H9 (cell line): ENCODE data around the gene PKMYT1. TPM values are rescaled to one million over a fixed set of nuclear protein-coding genes. Genes with fewer than 3 reads are reported as not detected.

ENCODE experiments used
- DNase-seq: peaks from one replicate; pipeline ENCODE4 v3.0.0-alpha.2; 2017
- H2AFZ ChIP-seq: one replicate; pipeline ENCODE4 v1.6.1; 2013; ENCODE audit warnings: mild to moderate bottlenecking, low read length, control low read depth, moderate library complexity
- H2AK5ac ChIP-seq: 2 replicates; pipeline ENCODE4 v1.6.1; 2013; ENCODE audit warnings: low read length, control low read depth, mixed read lengths; ENCODE audit not compliant: insufficient read length
- H2BK120ac ChIP-seq: one replicate; pipeline ENCODE4 v1.6.1; 2013; ENCODE audit warnings: low read depth, mild to moderate bottlenecking, low read length, control low read depth, inconsistent platforms; ENCODE audit not compliant: poor library complexity, severe bottlenecking
- H2BK12ac ChIP-seq: 2 replicates; pipeline ENCODE4 v1.6.1; 2013; ENCODE audit warnings: low read length, control low read depth, mixed read lengths, low read depth; ENCODE audit not compliant: insufficient read length
- H2BK15ac ChIP-seq: 2 replicates; pipeline ENCODE4 v1.6.1; 2013; ENCODE audit warnings: low read depth, low read length, control low read depth
- H2BK20ac ChIP-seq: one replicate; pipeline ENCODE4 v1.6.1; 2013; ENCODE audit warnings: low read depth, mild to moderate bottlenecking, low read length, control low read depth, inconsistent platforms; ENCODE audit not compliant: poor library complexity, severe bottlenecking
- H2BK5ac ChIP-seq: 2 replicates; pipeline ENCODE4 v1.6.1; 2013; ENCODE audit warnings: low read length, control low read depth, mixed read lengths; ENCODE audit not compliant: insufficient read length
- H3K14ac ChIP-seq: 2 replicates; pipeline ENCODE4 v1.6.1; 2013; ENCODE audit warnings: low read length, control low read depth; ENCODE audit not compliant: insufficient read depth
- H3K18ac ChIP-seq: 2 replicates; pipeline ENCODE4 v1.6.1; 2013; ENCODE audit warnings: low read depth, mild to moderate bottlenecking, mixed read lengths, low read length, control low read depth; ENCODE audit not compliant: insufficient read length
- H3K23ac ChIP-seq: 2 replicates; pipeline ENCODE4 v1.6.1; 2013; ENCODE audit warnings: low read length, control low read depth, mixed read lengths, low read depth; ENCODE audit not compliant: insufficient read length
- H3K23me2 ChIP-seq: 2 replicates; pipeline ENCODE4 v1.6.1; 2013; ENCODE audit warnings: low read depth, mild to moderate bottlenecking, mixed read lengths, low read length, control low read depth; ENCODE audit not compliant: insufficient read length, poor library complexity, severe bottlenecking
- H3K27ac ChIP-seq: 2 replicates; pipeline ENCODE4 v1.5.1; 2013; ENCODE audit warnings: low read length, control low read depth, mixed read lengths, low read depth; ENCODE audit not compliant: insufficient read length
- H3K27me3 ChIP-seq: 2 replicates; pipeline ENCODE4 v1.6.1; 2013; ENCODE audit warnings: low read length, control low read depth, inconsistent platforms; ENCODE audit not compliant: insufficient read depth
- H3K4ac ChIP-seq: 2 replicates; pipeline ENCODE4 v1.6.1; 2013; ENCODE audit warnings: low read depth, mild to moderate bottlenecking, control low read depth, inconsistent platforms, low read length, moderate library complexity
- H3K4me1 ChIP-seq: 2 replicates; pipeline ENCODE4 v1.6.1; 2013; ENCODE audit warnings: low read length, control low read depth, inconsistent platforms; ENCODE audit not compliant: insufficient read depth
- H3K4me2 ChIP-seq: 2 replicates; pipeline ENCODE4 v1.6.1; 2013; ENCODE audit warnings: low read length, control low read depth, mixed read lengths; ENCODE audit not compliant: insufficient read length, insufficient read depth
- H3K56ac ChIP-seq: 2 replicates; pipeline ENCODE4 v1.6.1; 2013; ENCODE audit warnings: low read depth, mild to moderate bottlenecking, mixed read lengths, low read length, control low read depth; ENCODE audit not compliant: insufficient read length
- H3K79me1 ChIP-seq: 2 replicates; pipeline ENCODE4 v1.6.1; 2013; ENCODE audit warnings: low read depth, mild to moderate bottlenecking, moderate library complexity, low read length, control low read depth, inconsistent platforms; ENCODE audit not compliant: insufficient read depth, poor library complexity, severe bottlenecking
- H3K79me2 ChIP-seq: 2 replicates; pipeline ENCODE4 v1.6.1; 2013; ENCODE audit warnings: low read length, control low read depth, inconsistent platforms; ENCODE audit not compliant: insufficient read depth
- H3K9ac ChIP-seq: 2 replicates; pipeline ENCODE4 v1.6.1; 2013; ENCODE audit warnings: low read length, control low read depth, mixed read lengths; ENCODE audit not compliant: insufficient read length; ENCODE audit errors: extremely low read depth
- H3K9me3 ChIP-seq: one replicate; pipeline ENCODE4 v1.6.1; 2013; ENCODE audit warnings: low read depth, low read length, inconsistent platforms; ENCODE audit not compliant: control insufficient read depth
- H3T11ph ChIP-seq: one replicate; pipeline ENCODE4 v1.6.1; 2013; ENCODE audit warnings: mild to moderate bottlenecking, low read length, control low read depth, inconsistent platforms
- H4K20me1 ChIP-seq: one replicate; pipeline ENCODE4 v1.6.1; 2013; ENCODE audit not compliant: control insufficient read depth, insufficient read length, insufficient read depth
- H4K5ac ChIP-seq: 2 replicates; pipeline ENCODE4 v1.6.1; 2013; ENCODE audit warnings: low read depth, mild to moderate bottlenecking, mixed read lengths, low read length, control low read depth; ENCODE audit not compliant: insufficient read length
- H4K8ac ChIP-seq: replicated peaks from 2 replicates; pipeline ENCODE4 v1.6.1; 2013; ENCODE audit warnings: low read length, control low read depth, mixed read lengths, low read depth; ENCODE audit not compliant: insufficient read length
- H4K91ac ChIP-seq: 2 replicates; pipeline ENCODE4 v1.6.1; 2013; ENCODE audit warnings: low read depth, mild to moderate bottlenecking, moderate library complexity, mixed read lengths, low read length, control low read depth; ENCODE audit not compliant: insufficient read length
- H3K27ac Mint-ChIP-seq, 3 experiments: 2 replicates in 2 of 3; 3 replicates in 1 of 3; pipeline ENCODE4 v1.8.0; 2020 to 2021; ENCODE audit warnings: mixed read lengths in 3 of 3, mild to moderate bottlenecking in 1 of 3, moderate library complexity in 1 of 3
- H3K27me3 Mint-ChIP-seq: 2 replicates; pipeline ENCODE4 v1.8.0; 2021; ENCODE audit warnings: low read depth, mild to moderate bottlenecking, moderate library complexity, mixed read lengths
- H3K36me3 Mint-ChIP-seq, 3 experiments: 2 replicates in 2 of 3; 3 replicates in 1 of 3; pipeline ENCODE4 v1.8.0; 2020 to 2021; ENCODE audit warnings: low read depth in 3 of 3, mixed read lengths in 3 of 3; ENCODE audit not compliant: insufficient read depth in 1 of 3
- H3K4me1 Mint-ChIP-seq, 2 experiments: 2 replicates each; pipeline ENCODE4 v1.8.0; 2020; ENCODE audit warnings: mixed read lengths in 2 of 2
- H3K4me3 Mint-ChIP-seq, 2 experiments: 2 replicates in 1 of 2; 3 replicates in 1 of 2; pipeline ENCODE4 v1.8.0; 2020 to 2021; ENCODE audit warnings: mild to moderate bottlenecking in 2 of 2, mixed read lengths in 2 of 2, moderate library complexity in 1 of 2
- H3K9me3 Mint-ChIP-seq, 2 experiments: 2 replicates in 1 of 2; 3 replicates in 1 of 2; pipeline ENCODE4 v1.8.0; 2020; ENCODE audit warnings: mild to moderate bottlenecking in 2 of 2, mixed read lengths in 2 of 2, moderate library complexity in 1 of 2
- CTCF ChIP-seq: fragments of 200-600 bp; sonication (generic); conservative IDR thresholded peaks from 3 replicates; pipeline ENCODE4 v1.8.0; 2021; ENCODE audit warnings: antibody characterized with exemption, mild to moderate bottlenecking
- WGBS: extraction: QIAGEN DNeasy Blood & Tissue Kit; methylation state at CpG from one replicate; pipeline ENCODE4 v1.1.7; 2013; ENCODE audit warnings: missing lambda C conversion rate, low lambda C conversion rate, mixed read lengths; ENCODE audit not compliant: insufficient read length; ENCODE audit errors: extremely low coverage; 5-methylcytosine and 5-hydroxymethylcytosine counted together
- total RNA-seq: library from RNA; stranded (reverse); gene quantifications from 2 replicates; pipeline ENCODE4 v1.2.1, GENCODE V29; 2021

Gene PKMYT1
- total RNA-seq, 1 experiment from 2014 or later, result 114 TPM

GRCh38 chr16:3019594-3020246, 39.5 kb upstream of the PKMYT1 start:
- no peak overlapping the region for H3K56ac ChIP-seq
- no CpG with 5 or more reads among the region's 40 CpGs for WGBS
- peak overlapping the region; percentile 51 for H3K4me2 ChIP-seq
- H3K27me3 Mint-ChIP-seq, result peaks cover 7% of the 10 kb centered on the region; the same call in 1 of the 2 replicates
- H3K23me2 ChIP-seq, result peaks cover 33% of the 10 kb centered on the region
- H2BK15ac ChIP-seq, result no peak overlapping the region
- H3T11ph ChIP-seq, result no peak overlapping the region
- no peak overlapping the region for H3K4ac ChIP-seq
- H2BK12ac ChIP-seq, result no peak overlapping the region
- peaks cover 22 to 42% (median 30%) of the 10 kb centered on the region in 3 experiments for H3K36me3 Mint-ChIP-seq
- no peak overlapping the region for H2BK120ac ChIP-seq
- H3K79me2 ChIP-seq, result peaks cover 9% of the 10 kb centered on the region; the same call in 1 of the 2 replicates
- peak overlapping the region; percentile 77 to 95 (median 93); a peak in 5 of 7 replicates for H3K27ac Mint-ChIP-seq
- no peak overlapping the region for H2BK20ac ChIP-seq
- no peaks in the 10 kb centered on the region; a peak in 2 of 5 replicates for H3K9me3 Mint-ChIP-seq
- H3K4me1 ChIP-seq, result peaks cover 2% of the 10 kb centered on the region; the same call in 1 of the 2 replicates
- TF ChIP-seq CTCF, result no peak
- no peak for DNase-seq
- no peak overlapping the region for H4K5ac ChIP-seq
- no peak overlapping the region for H2BK5ac ChIP-seq
- H3K4me3 Mint-ChIP-seq, result peak overlapping the region; percentile 93 to 96
- H3K18ac ChIP-seq, result peak overlapping the region; percentile 44
- no peaks in the 10 kb centered on the region for H3K9me3 ChIP-seq
- H3K14ac ChIP-seq, result no peak overlapping the region
- H4K91ac ChIP-seq, result no peak overlapping the region
- no peak overlapping the region for H3K27ac ChIP-seq
- H2AFZ ChIP-seq, result no peak overlapping the region
- no peak overlapping the region for H3K9ac ChIP-seq
- peaks cover 38 to 66% of the 10 kb centered on the region in 2 experiments for H3K4me1 Mint-ChIP-seq
- H3K23ac ChIP-seq, result no peak overlapping the region
- H3K27me3 ChIP-seq, result no peaks in the 10 kb centered on the region
- no peaks in the 10 kb centered on the region for H4K20me1 ChIP-seq
- H2AK5ac ChIP-seq, result no peak overlapping the region
- no peak overlapping the region for H4K8ac ChIP-seq
- no peaks in the 10 kb centered on the region for H3K79me1 ChIP-seq
